ENCODE data around the gene C3orf70. TPM values are rescaled to one million over a fixed set of nuclear protein-coding genes. Genes with fewer than 3 reads are reported as not detected.

The C3orf70 gene
- total and polyA plus RNA-seq, 8 donors = 2.2 to 6.3 (median 4.6) TPM

GRCh38 chr3:185029086-185029485 lies 123.8 kb downstream of the C3orf70 start:
- H3K27me3 ChIP-seq = no peaks in the 10 kb centered on the region
- ATAC-seq (no peak), DNase-seq (no peak)
- intact Hi-C loops (cut with DNase I) = no loop called here
- no peak for TF ChIP-seq CTCF (IDR thresholded peaks at IDR 0.05)
- no peak overlapping the region for H3K27ac ChIP-seq
- H3K9me3 ChIP-seq = no peaks in the 10 kb centered on the region
- H3K36me3 ChIP-seq = peaks cover 0 to 64% of the 10 kb centered on the region in 2 donors
- no peaks in the 10 kb centered on the region for H3K4me1 ChIP-seq
- no peak overlapping the region for H3K4me3 ChIP-seq

DNA sequence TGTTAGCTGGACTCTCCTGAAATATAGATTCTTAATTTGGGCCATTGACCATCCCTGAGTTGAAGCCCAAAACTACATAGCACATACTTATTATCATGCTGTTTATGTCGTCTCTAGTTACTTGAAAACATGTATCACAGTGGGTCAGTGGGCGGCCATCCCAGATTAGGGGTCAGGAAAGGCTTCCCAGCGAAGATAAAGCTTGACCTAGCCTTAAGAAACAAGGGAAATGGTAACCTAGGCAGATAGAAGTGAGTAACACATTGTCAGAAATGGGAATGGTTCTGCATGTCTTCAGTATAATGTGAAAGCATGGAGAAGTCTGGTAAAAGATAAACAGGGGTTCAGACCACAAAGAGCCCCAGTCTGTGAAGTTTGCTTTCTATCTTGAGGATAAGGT lies 124.7 kb downstream of the C3orf70 start:
- Histone ChIP-seq H3K27ac (no peak overlapping the region), H3K4me1 (no peaks in the 10 kb centered on the region), H3K4me3 (no peak overlapping the region), H3K27me3 (no peaks in the 10 kb centered on the region), H3K36me3 (peaks cover 0 to 64% of the 10 kb centered on the region in 2 donors), H3K9me3 (no peaks in the 10 kb centered on the region)
- intact Hi-C loops (cut with DNase I) = no loop called here
- DNase-seq (no peak), ATAC-seq (no peak)
- no peak for TF ChIP-seq CTCF (IDR thresholded peaks at IDR 0.05)

Other genes starting within 250 kb of the C3orf70 start
- 10 to 100 TPM in 1 of 2 donors, 1 to 10 TPM in 1; 7.4 to 13.5 TPM for gene EHHADH, start 101.0 kb upstream of the C3orf70 start, total RNA-seq
- gene EHHADH, start 101.0 kb upstream of the C3orf70 start, polyA plus RNA-seq (ENCODE audit: insufficient read length in 6 of 6) = 10 to 100 TPM; 10.4 to 13.2 (median 12.0) TPM
- 10 to 100 TPM; 34.5 to 48.0 TPM for gene MAP3K13, start 210.1 kb upstream of the C3orf70 start, total RNA-seq
- 10 to 100 TPM; 40.4 to 46.9 (median 44.2) TPM for gene MAP3K13, start 210.1 kb upstream of the C3orf70 start, polyA plus RNA-seq (ENCODE audit: insufficient read length in 6 of 6)

All from left lung (tissue), 10 donors.